H1 (cell line): ENCODE measurements around the gene SCN8A. TPM values are rescaled to one million over a fixed set of nuclear protein-coding genes. Genes with fewer than 3 reads are reported as not detected.

Experiments used
- CTCF ChIA-PET: fragments of 300-600 bp; sonication (Branson Sonifier 250); formaldehyde crosslinking; loops from one replicate; lab custom pipeline; 2021; ENCODE audit not compliant: partially characterized antibody; lab: Charles Lee
- POLR2A ChIA-PET: fragments of 300-600 bp; sonication (Branson Sonifier 250); formaldehyde crosslinking; loops from one replicate; lab custom pipeline; 2021; ENCODE audit warnings: inconsistent platforms; ENCODE audit not compliant: partially characterized antibody; lab: Charles Lee
- DNase-seq, 2 experiments: peaks; one replicate each; pipeline versions ENCODE4 v3.0.0 to v3.0.0-alpha.2; 2010 to 2022; ENCODE audit warnings: low spot score in 2 of 2, low read depth in 1 of 2, mixed read lengths in 1 of 2
- FAIRE-seq: peaks from 2 replicates; lab custom pipeline; 2011; peaks lifted over from hg19 to GRCh38; lab: Jason Lieb, UNC
- H2AFZ ChIP-seq: 2 replicates; pipeline ENCODE4 v1.8.1; 2012; ENCODE audit warnings: low read length, inconsistent platforms
- H2AK5ac ChIP-seq: 2 replicates; pipeline ENCODE4 v1.6.1; 2013; ENCODE audit warnings: low read depth, low read length
- H2BK120ac ChIP-seq: replicated peaks from 2 replicates; pipeline ENCODE3; 2013; ENCODE audit warnings: low read depth, low read length, inconsistent platforms
- H2BK12ac ChIP-seq: 2 replicates; pipeline ENCODE4 v1.6.1; 2013; ENCODE audit warnings: low read depth, low read length
- H2BK15ac ChIP-seq: 2 replicates; pipeline ENCODE4 v1.6.1; 2013; ENCODE audit warnings: low read length
- H2BK20ac ChIP-seq: 2 replicates; pipeline ENCODE4 v1.6.1; 2013; ENCODE audit warnings: low read length
- H2BK5ac ChIP-seq: 2 replicates; pipeline ENCODE4 v1.6.1; 2013; ENCODE audit warnings: low read depth, low read length
- H3K14ac ChIP-seq: 2 replicates; pipeline ENCODE4 v1.6.1; 2013; ENCODE audit warnings: inconsistent platforms; ENCODE audit not compliant: insufficient read length
- H3K18ac ChIP-seq: 2 replicates; pipeline ENCODE4 v1.6.1; 2013; ENCODE audit warnings: low read length; ENCODE audit errors: extremely low read depth
- H3K23ac ChIP-seq: 2 replicates; pipeline ENCODE4 v1.6.1; 2013; ENCODE audit warnings: inconsistent platforms; ENCODE audit not compliant: insufficient read length
- H3K23me2 ChIP-seq: 2 replicates; pipeline ENCODE4 v1.6.1; 2013; ENCODE audit warnings: low read depth, low read length
- H3K27ac ChIP-seq: 2 replicates; pipeline ENCODE4 v1.6.1; 2011; ENCODE audit warnings: low read depth, low read length, inconsistent platforms
- H3K27me3 ChIP-seq, 4 experiments: replicated peaks in 1 of 4; 1 replicate in 1 of 4; 2 replicates in 3 of 4; pipeline versions ENCODE4 v1.6.1 to v1.8.1; 2011 to 2013; ENCODE audit warnings: low read length in 3 of 4, mild to moderate bottlenecking in 3 of 4, inconsistent platforms in 2 of 4, mixed read lengths in 2 of 4, moderate library complexity in 1 of 4; ENCODE audit not compliant: control insufficient read depth in 3 of 4, insufficient read depth in 3 of 4; ENCODE audit errors: extremely low read depth in 1 of 4
- H3K36me3 ChIP-seq, 4 experiments: 2 replicates each; pipeline versions ENCODE4 v1.6.1 to v1.8.1; 2011 to 2013; ENCODE audit warnings: mild to moderate bottlenecking in 4 of 4, low read length in 3 of 4, moderate library complexity in 2 of 4, control low read depth in 1 of 4, inconsistent platforms in 1 of 4; ENCODE audit not compliant: insufficient read depth in 4 of 4, control insufficient read depth in 2 of 4
- H3K4ac ChIP-seq: replicated peaks from 2 replicates; pipeline ENCODE3; 2013; ENCODE audit warnings: low read length, low read depth, mixed read lengths, inconsistent platforms; ENCODE audit not compliant: insufficient read length
- H3K4me1 ChIP-seq, 4 experiments: replicated peaks in 1 of 4; 1 replicate in 1 of 4; 2 replicates in 3 of 4; pipeline versions ENCODE4 v1.6.1 to v1.8.1; 2011 to 2013; ENCODE audit warnings: low read length in 3 of 4, inconsistent platforms in 2 of 4, mixed read lengths in 1 of 4; ENCODE audit not compliant: insufficient read depth in 4 of 4, control insufficient read depth in 3 of 4
- H3K4me2 ChIP-seq, 2 experiments: 2 replicates each; pipeline versions ENCODE4 v1.6.1 to v1.8.1; 2011 to 2013; ENCODE audit warnings: low read depth in 2 of 2, low read length in 2 of 2, control low read depth in 1 of 2, inconsistent platforms in 1 of 2, mild to moderate bottlenecking in 1 of 2; ENCODE audit not compliant: insufficient read depth in 1 of 2
- H3K4me3 ChIP-seq, 4 experiments: fragments of 200-600, 300-600 bp in 1 of 4; sonication (generic), shearing (Covaris generic), sonication (Bioruptor Twin) in 1 of 4; 2 replicates each; pipeline versions ENCODE4 v1.5.1 to v1.8.1; 2011 to 2016; ENCODE audit warnings: low read length in 4 of 4, low read depth in 3 of 4, control low read depth in 2 of 4, inconsistent platforms in 2 of 4, mild to moderate bottlenecking in 2 of 4, mixed read lengths in 1 of 4, moderate library complexity in 1 of 4; ENCODE audit not compliant: insufficient read depth in 2 of 4; ENCODE audit errors: extremely low read depth in 1 of 4
- H3K56ac ChIP-seq: replicated peaks from 2 replicates; pipeline ENCODE3; 2013; ENCODE audit warnings: low read depth, mild to moderate bottlenecking, mixed read lengths, low read length, inconsistent platforms; ENCODE audit not compliant: insufficient read length
- H3K79me1 ChIP-seq: 2 replicates; pipeline ENCODE4 v1.6.1; 2013; ENCODE audit warnings: low read depth, low read length, control low read depth
- H3K79me2 ChIP-seq, 2 experiments: 2 replicates each; pipeline versions ENCODE4 v1.6.1 to v1.8.1; 2012 to 2013; ENCODE audit warnings: low read length in 2 of 2, mild to moderate bottlenecking in 2 of 2, inconsistent platforms in 1 of 2; ENCODE audit not compliant: insufficient read depth in 2 of 2, control insufficient read depth in 1 of 2
- H3K9ac ChIP-seq, 4 experiments: replicated peaks in 1 of 4; 1 replicate in 1 of 4; 2 replicates in 3 of 4; pipeline versions ENCODE4 v1.6.1 to v1.8.1; 2011 to 2013; ENCODE audit warnings: low read depth in 3 of 4, low read length in 3 of 4, control low read depth in 2 of 4, mild to moderate bottlenecking in 2 of 4, moderate library complexity in 2 of 4, inconsistent platforms in 1 of 4; ENCODE audit errors: extremely low read depth in 1 of 4
- H3K9me3 ChIP-seq, 2 experiments: 2 replicates each; pipeline versions ENCODE4 v1.6.1 to v1.8.1; 2012 to 2013; ENCODE audit warnings: mild to moderate bottlenecking in 2 of 2, moderate library complexity in 2 of 2, control low read depth in 1 of 2, inconsistent platforms in 1 of 2, low read depth in 1 of 2, low read length in 1 of 2, mixed read lengths in 1 of 2; ENCODE audit not compliant: insufficient read depth in 2 of 2
- H4K20me1 ChIP-seq, 2 experiments: replicated peaks in 1 of 2; 2 replicates each; pipeline versions ENCODE3 to v1.8.1; 2011 to 2013; ENCODE audit warnings: inconsistent platforms in 2 of 2, low read length in 2 of 2, mild to moderate bottlenecking in 1 of 2; ENCODE audit not compliant: insufficient read depth in 2 of 2, control insufficient read depth in 1 of 2
- H4K5ac ChIP-seq: 2 replicates; pipeline ENCODE4 v1.6.1; 2013; ENCODE audit warnings: low read length, low read depth, mixed read lengths, inconsistent platforms; ENCODE audit not compliant: insufficient read length
- H4K8ac ChIP-seq: 2 replicates; pipeline ENCODE4 v1.8.0; 2013; ENCODE audit warnings: mild to moderate bottlenecking, moderate library complexity, low read length, inconsistent platforms; ENCODE audit not compliant: insufficient read depth; ENCODE audit errors: extremely low read depth
- H4K91ac ChIP-seq: replicated peaks from 2 replicates; pipeline ENCODE3; 2013; ENCODE audit warnings: low read length, mixed read lengths, inconsistent platforms; ENCODE audit not compliant: insufficient read length
- POLR2A ChIP-seq, 2 experiments: IDR thresholded peaks; 1 replicate in 1 of 2; 2 replicates in 1 of 2; pipeline ENCODE4 v1.6.1; 2011; ENCODE audit warnings: low read depth in 2 of 2, low read length in 2 of 2, mild to moderate bottlenecking in 2 of 2; ENCODE audit errors: control extremely low read depth in 1 of 2
- SAP30 ChIP-seq: fragments of 300-600 bp; sonication (generic); IDR thresholded peaks from 2 replicates; pipeline ENCODE4 v1.7.1; 2012; ENCODE audit warnings: low read length, moderate library complexity, mild to moderate bottlenecking, inconsistent platforms; ENCODE audit not compliant: insufficient read depth, insufficient replicate concordance
- polyA plus RNA-seq, 7 experiments: library from polyadenylated mRNA; depleted of rRNA in 3 of 7; stranded (reverse) in 5 of 7; unstranded in 2 of 7; fragments of >200 nt in 5 of 7; fragments of 200-250 nt in 2 of 7; gene quantifications; 1 replicate in 5 of 7; 2 replicates in 1 of 7; 4 replicates in 1 of 7; pipeline versions ENCODE4 v1.2.1 to v1.2.3, GENCODE V29; 2011 to 2013; ENCODE audit warnings: missing spikeins in 2 of 7, mixed read lengths in 2 of 7
- total RNA-seq: library from RNA; stranded (reverse); fragmentation: NEBNext Ultra II Directional; extraction: Animal tissue kit (Norgen Biotek cat#: 25700); gene quantifications from 2 replicates; pipeline ENCODE4 v1.2.1, GENCODE V29; 2021

Gene SCN8A
- total and polyA plus RNA-seq, 2 of the 8 experiments (the other 6 are each of a cell fraction or from before 2014, with no cell fraction given), result 6.3 to 10.7 TPM

DNA sequence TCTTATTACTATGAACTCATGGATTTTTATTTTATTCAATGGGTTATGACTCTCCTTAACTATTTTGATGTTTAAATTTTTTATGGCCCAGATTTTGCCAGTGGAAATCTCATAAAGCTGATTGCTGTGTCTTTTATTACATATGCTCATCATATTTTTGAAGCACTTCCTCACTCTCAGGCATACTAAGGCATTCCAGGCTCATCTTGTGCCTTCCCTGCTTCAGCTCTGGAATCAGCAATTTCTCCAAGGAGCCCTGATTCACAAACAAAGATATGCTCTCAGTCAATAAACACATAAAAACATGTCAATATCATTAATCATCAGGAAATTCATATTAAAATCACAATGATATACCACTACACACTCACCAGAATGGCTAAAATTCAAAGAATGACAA, 44.9 kb upstream of the SCN8A start:
- H3K23me2 ChIP-seq, result no peaks in the 10 kb centered on the region
- no peak overlapping the region for H4K8ac ChIP-seq
- no peak overlapping the region for H4K91ac ChIP-seq
- H3K79me2 ChIP-seq, result no peaks in the 10 kb centered on the region
- no peaks in the 10 kb centered on the region; a peak in 1 of 4 replicates for H3K9me3 ChIP-seq
- H4K20me1 ChIP-seq, result no peaks in the 10 kb centered on the region
- H3K14ac ChIP-seq, result no peak overlapping the region
- peaks cover 2 to 7% (median 4%) of the 10 kb centered on the region in 4 experiments; a peak in 5 of 7 replicates for H3K4me1 ChIP-seq
- H2AFZ ChIP-seq, result no peak overlapping the region
- no peaks in the 10 kb centered on the region for H3K79me1 ChIP-seq
- POLR2A ChIA-PET, result no interaction called here
- no peaks in the 10 kb centered on the region for H3K27me3 ChIP-seq
- no peak overlapping the region for H2BK12ac ChIP-seq
- no peak overlapping the region for H3K4me3 ChIP-seq
- no peak overlapping the region for H2BK20ac ChIP-seq
- FAIRE-seq (no peak), DNase-seq (no peak)
- H2BK15ac ChIP-seq, result no peak overlapping the region
- CTCF ChIA-PET, result interaction anchor here (1.1 to 2.3 kb wide), 4 partner anchors 9 to 133 kb away, joined by 3 to 10 read pairs (median 6); no protein-coding TSS in a partner anchor
- no peak overlapping the region for H3K27ac ChIP-seq
- no peak overlapping the region for H2BK5ac ChIP-seq
- H3K23ac ChIP-seq, result no peak overlapping the region
- H3K4ac ChIP-seq, result no peak overlapping the region
- H2BK120ac ChIP-seq, result no peak overlapping the region
- no peak overlapping the region for H3K56ac ChIP-seq
- no peak overlapping the region for H4K5ac ChIP-seq
- H2AK5ac ChIP-seq, result no peak overlapping the region
- H3K4me2 ChIP-seq, result no peak overlapping the region
- no peaks in the 10 kb centered on the region for H3K36me3 ChIP-seq
- H3K18ac ChIP-seq, result no peak overlapping the region
- H3K9ac ChIP-seq, result no peak overlapping the region
- TF ChIP-seq SAP30 (no peak), POLR2A (IDR thresholded peaks at IDR 0.05; ENCODE audit: control extremely low read depth in 1 of 2, low read depth in 2 of 2, low read length in 2 of 2) (no peak)
